HUES6 (cell line): ENCODE measurements around the gene ARHGEF37.
"Not testable (repeated sequence)": the region's sequence is repeated elsewhere in the genome, so short reads cannot be mapped to it uniquely, and the experiment has no call there.

ENCODE experiments used
- H3K27ac ChIP-seq: 2 replicates; pipeline ENCODE4 v1.7.0; 2013; ENCODE audit warnings: low read depth, mild to moderate bottlenecking, low read length, inconsistent platforms
- H3K27me3 ChIP-seq: 2 replicates; pipeline ENCODE4 v1.6.1; 2013; ENCODE audit warnings: low read length; ENCODE audit not compliant: control insufficient read depth, insufficient read depth
- H3K36me3 ChIP-seq: 2 replicates; pipeline ENCODE4 v1.6.1; 2013; ENCODE audit warnings: low read length; ENCODE audit not compliant: control insufficient read depth, insufficient read depth
- H3K4me1 ChIP-seq: 2 replicates; pipeline ENCODE4 v1.6.1; 2013; ENCODE audit warnings: low read length; ENCODE audit not compliant: control insufficient read depth, insufficient read depth
- H3K4me3 ChIP-seq: 2 replicates; pipeline ENCODE4 v1.5.1; 2013; ENCODE audit warnings: low read depth, low read length
- H3K9ac ChIP-seq: one replicate; pipeline ENCODE4 v1.6.1; 2013; ENCODE audit warnings: mild to moderate bottlenecking, low read length
- H3K9me3 ChIP-seq: 2 replicates; pipeline ENCODE4 v1.6.1; 2013; ENCODE audit warnings: low read depth, low read length; ENCODE audit not compliant: control insufficient read depth, insufficient read depth

ARHGEF37 gene

DNA sequence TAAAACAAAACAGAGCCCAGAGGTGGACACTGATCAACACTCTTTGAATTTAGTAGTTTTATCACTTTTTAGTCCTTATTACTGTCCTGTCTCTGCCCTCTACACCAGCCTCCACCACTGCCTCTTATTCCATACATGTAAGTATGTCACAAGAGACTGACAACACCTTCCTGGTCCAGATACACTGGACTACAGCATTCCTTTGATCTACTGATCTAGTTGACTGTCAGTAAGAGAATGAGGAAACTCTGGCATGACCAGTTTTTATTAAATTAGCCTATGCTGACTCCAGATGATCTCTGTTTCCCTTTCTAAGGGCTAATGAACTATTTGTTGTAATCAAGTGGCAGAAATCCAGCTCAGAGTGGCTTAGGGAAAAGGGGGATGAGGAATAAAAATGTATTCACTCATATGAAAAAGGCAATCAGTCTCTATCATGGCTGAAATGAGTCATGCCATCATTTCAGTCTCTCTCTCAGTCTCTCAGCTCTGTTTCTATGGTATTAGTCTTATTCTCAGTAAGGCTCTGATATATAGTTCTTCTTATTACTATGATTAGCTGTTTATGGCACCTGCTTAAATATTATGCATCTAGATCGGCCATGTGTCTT is 5.5 kb downstream of the ARHGEF37 start:
- H3K9me3 ChIP-seq: no peaks in the 10 kb centered on the region
- H3K27ac ChIP-seq: no peak overlapping the region
- H3K4me3 ChIP-seq: no peak overlapping the region
- peaks cover 6% of the 10 kb centered on the region for H3K4me1 ChIP-seq
- H3K36me3 ChIP-seq: no peaks in the 10 kb centered on the region
- H3K27me3 ChIP-seq: peaks cover 3% of the 10 kb centered on the region
- no peak overlapping the region for H3K9ac ChIP-seq

- Histone ChIP-seq H3K4me1 (no peaks in the 10 kb centered on the region), H3K36me3 (no peaks in the 10 kb centered on the region), H3K4me3 (no peak overlapping the region), H3K27me3 (no peaks in the 10 kb centered on the region), H3K9me3 (no peaks in the 10 kb centered on the region), H3K27ac (no peak overlapping the region), H3K9ac (no peak overlapping the region)
Observed at GRCh38 chr5:149588936-149589335, 7.6 kb downstream of the ARHGEF37 start.

- no peak overlapping the region for H3K27ac ChIP-seq
- no peaks in the 10 kb centered on the region for H3K27me3 ChIP-seq
- no peaks in the 10 kb centered on the region for H3K9me3 ChIP-seq
- H3K36me3 ChIP-seq: no peaks in the 10 kb centered on the region
- H3K4me1 ChIP-seq: peaks cover 3% of the 10 kb centered on the region; the same call in 1 of the 2 replicates
- H3K4me3 ChIP-seq: no peak overlapping the region
- H3K9ac ChIP-seq: no peak overlapping the region
Observed at GRCh38 chr5:149593370-149593769, 12.1 kb downstream of the ARHGEF37 start.

- no peak overlapping the region for H3K9ac ChIP-seq
- peaks cover 3% of the 10 kb centered on the region; the same call in 1 of the 2 replicates for H3K4me1 ChIP-seq
- H3K27me3 ChIP-seq: no peaks in the 10 kb centered on the region
- H3K36me3 ChIP-seq: no peaks in the 10 kb centered on the region
- H3K9me3 ChIP-seq: no peaks in the 10 kb centered on the region
- no peak overlapping the region for H3K27ac ChIP-seq
- H3K4me3 ChIP-seq: no peak overlapping the region
Observed at GRCh38 chr5:149594206-149594895, 13.1 kb downstream of the ARHGEF37 start.

GRCh38 chr5:149595105-149595504 is 13.8 kb downstream of the ARHGEF37 start:
- not testable (repeated sequence) for H3K36me3 ChIP-seq, H3K9me3 ChIP-seq, H3K4me3 ChIP-seq, H3K9ac ChIP-seq, H3K4me1 ChIP-seq, H3K27ac ChIP-seq, H3K27me3 ChIP-seq

DNA sequence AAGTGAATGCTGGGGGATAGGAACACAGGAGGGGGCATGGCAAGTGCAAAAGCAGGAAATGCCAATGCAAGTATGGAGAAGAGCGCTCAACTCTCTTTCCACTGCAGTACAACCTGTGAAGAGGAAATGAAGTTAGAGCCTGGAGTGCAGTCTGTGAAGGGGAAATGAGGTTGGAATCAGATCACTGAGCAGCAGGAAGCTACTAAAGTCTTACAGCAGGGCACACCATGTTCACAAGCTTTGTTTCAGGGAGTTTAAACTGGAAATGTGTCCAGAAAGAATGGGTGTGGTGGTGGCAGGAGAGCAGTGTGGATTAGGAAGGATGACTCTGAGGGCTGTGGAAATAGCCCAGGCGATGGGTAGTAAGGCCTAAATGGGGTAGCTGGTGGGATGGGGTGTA is 15.4 kb downstream of the ARHGEF37 start:
- H3K4me3 ChIP-seq: no peak overlapping the region
- peaks cover 3% of the 10 kb centered on the region; the same call in 1 of the 2 replicates for H3K4me1 ChIP-seq
- H3K27ac ChIP-seq: no peak overlapping the region
- no peaks in the 10 kb centered on the region for H3K36me3 ChIP-seq
- no peaks in the 10 kb centered on the region for H3K27me3 ChIP-seq
- no peaks in the 10 kb centered on the region for H3K9me3 ChIP-seq
- H3K9ac ChIP-seq: no peak overlapping the region

DNA sequence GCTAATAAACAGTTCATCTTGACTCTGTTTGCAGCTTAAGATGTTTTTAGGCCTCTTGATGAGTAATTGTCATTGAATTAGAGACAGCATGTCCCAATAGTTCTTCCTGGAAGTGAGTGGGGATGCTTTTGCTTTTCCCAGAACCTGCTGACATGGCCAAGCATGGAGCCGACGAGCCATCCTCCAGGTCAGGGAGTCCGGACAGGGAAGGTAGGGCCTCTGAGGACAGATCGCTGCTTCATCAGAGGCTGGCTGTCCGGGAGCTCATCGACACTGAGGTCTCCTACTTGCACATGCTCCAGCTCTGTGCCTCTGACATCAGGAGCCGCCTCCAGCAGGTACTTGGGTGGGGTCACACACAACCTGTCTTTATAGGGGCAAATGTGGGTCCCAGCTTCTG is 16.3 kb downstream of the ARHGEF37 start:
- Histone ChIP-seq H3K9me3 (no peaks in the 10 kb centered on the region), H3K27ac (no peak overlapping the region), H3K36me3 (no peaks in the 10 kb centered on the region), H3K9ac (no peak overlapping the region), H3K4me3 (no peak overlapping the region), H3K4me1 (peaks cover 3% of the 10 kb centered on the region; the same call in 1 of the 2 replicates), H3K27me3 (no peaks in the 10 kb centered on the region)

DNA sequence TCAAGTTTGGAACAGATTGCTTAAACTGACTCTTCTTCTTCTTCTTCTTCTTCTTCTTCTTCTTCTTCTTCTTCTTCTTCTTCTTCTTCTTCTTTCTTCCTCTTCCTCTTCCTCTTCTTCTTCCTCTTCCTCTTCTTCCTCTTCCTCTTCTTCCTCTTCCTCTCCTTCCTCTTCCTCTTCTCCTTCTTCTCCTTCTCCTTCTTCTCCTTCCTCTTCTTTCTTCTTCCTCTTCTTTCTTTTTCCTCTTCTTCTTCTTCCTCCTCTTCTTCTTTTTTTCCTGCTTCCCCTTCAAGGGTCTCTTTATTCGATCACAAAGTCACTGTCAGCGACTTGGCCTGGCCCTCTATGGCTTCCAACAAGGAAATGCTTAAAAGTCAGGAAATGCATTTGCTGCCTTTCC is 16.9 kb downstream of the ARHGEF37 start:
- not testable (repeated sequence) for H3K4me3 ChIP-seq, H3K4me1 ChIP-seq, H3K9ac ChIP-seq, H3K27ac ChIP-seq, H3K36me3 ChIP-seq, H3K9me3 ChIP-seq, H3K27me3 ChIP-seq

GRCh38 chr5:149598966-149599365 is 17.7 kb downstream of the ARHGEF37 start:
- no peaks in the 10 kb centered on the region for H3K36me3 ChIP-seq
- H3K4me1 ChIP-seq: peaks cover 3% of the 10 kb centered on the region; the same call in 1 of the 2 replicates
- no peak overlapping the region for H3K9ac ChIP-seq
- no peaks in the 10 kb centered on the region for H3K9me3 ChIP-seq
- no peak overlapping the region for H3K27ac ChIP-seq
- H3K4me3 ChIP-seq: no peak overlapping the region
- no peaks in the 10 kb centered on the region for H3K27me3 ChIP-seq

DNA sequence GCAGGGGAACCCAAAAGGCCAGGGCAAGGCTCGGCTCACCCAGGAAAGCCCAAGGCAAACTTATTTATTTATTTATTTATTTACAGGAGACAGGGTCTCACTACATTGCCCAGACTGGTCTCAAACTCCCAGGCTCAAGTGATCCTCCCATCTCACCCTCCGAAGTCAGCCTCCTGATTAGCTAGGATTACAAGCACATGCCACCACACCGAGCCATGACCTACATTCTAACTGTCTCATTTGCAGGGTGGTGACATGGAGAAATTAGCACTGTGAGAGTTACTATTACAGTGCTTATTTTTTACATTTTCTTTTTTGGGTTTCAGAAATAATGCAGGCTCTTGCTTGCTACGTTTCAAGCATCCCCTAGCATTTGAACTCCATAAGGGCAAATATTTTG is 18.1 kb downstream of the ARHGEF37 start:
- no peaks in the 10 kb centered on the region for H3K27me3 ChIP-seq
- H3K9me3 ChIP-seq: no peaks in the 10 kb centered on the region
- H3K4me1 ChIP-seq: peaks cover 3% of the 10 kb centered on the region; the same call in 1 of the 2 replicates
- no peak overlapping the region for H3K9ac ChIP-seq
- no peak overlapping the region for H3K27ac ChIP-seq
- no peaks in the 10 kb centered on the region for H3K36me3 ChIP-seq
- no peak overlapping the region for H3K4me3 ChIP-seq

GRCh38 chr5:149600932-149601331 is 19.6 kb downstream of the ARHGEF37 start:
- Histone ChIP-seq H3K9ac (no peak overlapping the region), H3K27me3 (no peaks in the 10 kb centered on the region), H3K27ac (no peak overlapping the region), H3K9me3 (no peaks in the 10 kb centered on the region), H3K36me3 (no peaks in the 10 kb centered on the region), H3K4me3 (no peak overlapping the region), H3K4me1 (peaks cover 3% of the 10 kb centered on the region; the same call in 1 of the 2 replicates)
